ENCODE measurements around the gene AURKB.

Gene AURKB

DNA sequence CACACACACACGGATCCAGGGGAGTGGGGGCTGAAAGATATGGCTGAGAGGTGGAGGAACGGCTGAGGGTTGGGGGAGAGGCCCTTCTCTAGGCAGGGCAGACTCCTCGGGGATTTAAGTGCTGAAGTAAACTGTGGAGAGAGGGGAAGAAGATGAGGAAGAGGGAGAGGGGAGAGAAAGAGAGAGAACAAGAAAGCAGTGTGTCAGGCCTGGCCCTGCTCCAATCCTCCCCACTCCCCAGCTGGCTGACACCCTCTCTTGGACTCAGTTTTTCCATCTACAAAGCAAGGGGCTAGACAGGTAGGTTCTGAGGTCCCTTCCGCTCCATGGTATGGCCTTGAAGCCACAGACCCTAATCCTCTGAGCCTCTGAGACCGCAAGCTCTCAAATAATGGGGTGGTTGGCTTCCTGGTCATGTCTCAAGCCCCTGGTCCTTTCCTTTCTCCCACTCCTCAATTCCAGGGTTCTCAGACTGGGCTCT lies 49.6 kb downstream of the AURKB start:
- no peak for DNase-seq

DNA sequence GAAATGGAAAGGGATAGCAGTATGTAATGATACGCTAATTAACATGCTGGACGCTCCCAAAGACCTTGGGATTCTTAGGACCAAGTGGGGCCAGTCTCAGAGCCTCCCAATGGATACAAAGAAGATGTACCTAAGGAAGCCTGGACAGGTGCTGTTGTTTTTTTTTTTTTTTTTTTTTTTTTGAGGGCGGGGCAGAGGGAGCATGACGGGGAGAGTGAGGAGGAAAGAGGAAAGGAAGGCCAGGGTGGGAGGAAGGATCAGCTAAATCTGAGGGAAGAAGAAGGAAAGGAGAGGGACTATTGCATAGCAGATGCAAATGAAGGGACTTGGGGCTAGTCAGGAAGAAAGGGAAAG lies 50.2 kb downstream of the AURKB start:
- no peak for DNase-seq

DNA sequence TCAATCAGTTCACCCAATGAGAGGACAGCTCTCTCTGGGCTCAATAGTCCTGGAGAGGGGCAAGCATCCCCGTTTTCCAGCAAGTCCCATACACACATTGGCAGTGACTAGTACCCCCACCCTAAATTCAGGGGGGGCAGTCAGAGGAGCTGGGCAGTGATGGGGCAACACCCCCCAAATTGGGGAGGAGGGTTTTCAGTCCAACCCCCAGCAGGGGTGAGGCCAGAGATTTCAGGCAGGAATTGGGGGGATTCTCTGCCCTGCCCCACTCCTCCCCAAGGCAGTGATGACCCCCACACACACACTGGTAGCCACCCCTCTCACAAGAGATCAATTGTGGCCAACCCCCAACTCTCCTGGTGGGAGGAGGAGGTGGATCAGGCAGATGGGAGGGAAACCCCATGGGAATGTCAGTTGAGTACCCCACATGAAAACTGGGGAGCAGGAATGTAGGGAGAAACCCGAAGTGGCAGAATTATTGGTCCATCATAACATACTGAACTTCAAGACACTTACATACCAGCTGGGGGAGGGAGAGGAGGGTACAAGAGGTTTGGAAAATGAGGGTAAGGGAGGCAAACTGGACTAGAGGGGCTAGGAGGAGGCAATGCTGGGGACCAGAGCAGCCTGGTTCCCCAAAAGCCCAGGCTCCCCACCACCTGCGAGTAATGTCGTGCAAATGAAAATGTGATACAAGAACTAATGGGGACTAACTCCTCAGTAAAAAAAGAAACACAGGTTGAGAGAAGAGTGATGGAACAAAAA lies 50.7 kb downstream of the AURKB start:
- DNase-seq, result no peak

DNA sequence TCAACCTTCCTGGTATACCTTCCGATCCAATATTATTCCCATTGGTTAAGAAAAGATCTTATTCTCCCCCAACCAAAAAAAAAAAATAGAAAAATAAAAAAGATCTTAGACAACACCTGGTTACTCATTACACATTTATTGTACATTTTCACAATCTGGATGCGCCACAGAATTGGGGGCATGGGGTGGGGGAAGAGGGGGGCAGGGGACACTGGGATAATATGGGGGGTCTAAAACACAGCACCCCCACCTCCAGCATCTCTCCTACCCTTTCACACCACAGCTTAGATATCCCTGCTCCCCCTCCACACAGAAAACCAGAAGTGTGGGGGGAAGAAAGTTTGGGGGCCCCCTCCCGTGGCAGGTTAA lies 51.4 kb downstream of the AURKB start:
- no peak for DNase-seq

DNA sequence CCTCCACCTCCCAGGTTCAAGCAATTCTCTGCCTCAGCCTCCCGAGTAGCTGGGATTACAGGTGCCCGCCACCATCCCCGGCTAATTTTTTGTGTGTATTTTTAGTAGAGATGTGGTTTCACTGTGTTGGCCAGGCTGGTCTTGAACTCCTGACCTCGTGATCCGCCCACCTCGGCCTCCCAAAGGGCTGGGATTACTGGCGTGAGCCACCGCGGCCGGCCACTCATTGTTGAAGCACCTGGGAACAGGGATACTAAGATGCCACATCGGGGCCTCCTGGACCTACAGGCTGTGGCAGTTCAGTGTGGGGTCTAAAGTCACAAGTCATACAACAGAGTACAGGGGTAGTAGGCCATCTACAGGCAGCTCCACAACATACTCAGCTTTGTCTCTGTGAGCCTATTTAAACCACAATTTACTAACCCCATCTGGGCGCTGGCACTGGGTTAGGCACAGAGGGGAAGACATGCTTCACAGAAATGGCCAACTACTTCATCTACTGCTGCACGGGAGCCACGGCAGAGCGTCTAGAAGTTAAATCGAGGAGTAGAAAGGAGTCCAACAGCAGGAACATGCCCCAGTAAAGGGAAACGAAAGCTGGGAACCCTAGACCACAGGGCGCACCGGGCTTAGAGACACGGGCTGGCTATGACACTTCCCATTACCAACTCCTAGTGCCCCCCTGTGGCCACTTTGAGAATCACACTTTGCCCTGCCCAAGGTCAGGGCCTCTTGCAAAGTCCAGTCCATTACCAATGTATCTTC lies 51.9 kb downstream of the AURKB start:
- peak; percentile 88 for DNase-seq

DNA sequence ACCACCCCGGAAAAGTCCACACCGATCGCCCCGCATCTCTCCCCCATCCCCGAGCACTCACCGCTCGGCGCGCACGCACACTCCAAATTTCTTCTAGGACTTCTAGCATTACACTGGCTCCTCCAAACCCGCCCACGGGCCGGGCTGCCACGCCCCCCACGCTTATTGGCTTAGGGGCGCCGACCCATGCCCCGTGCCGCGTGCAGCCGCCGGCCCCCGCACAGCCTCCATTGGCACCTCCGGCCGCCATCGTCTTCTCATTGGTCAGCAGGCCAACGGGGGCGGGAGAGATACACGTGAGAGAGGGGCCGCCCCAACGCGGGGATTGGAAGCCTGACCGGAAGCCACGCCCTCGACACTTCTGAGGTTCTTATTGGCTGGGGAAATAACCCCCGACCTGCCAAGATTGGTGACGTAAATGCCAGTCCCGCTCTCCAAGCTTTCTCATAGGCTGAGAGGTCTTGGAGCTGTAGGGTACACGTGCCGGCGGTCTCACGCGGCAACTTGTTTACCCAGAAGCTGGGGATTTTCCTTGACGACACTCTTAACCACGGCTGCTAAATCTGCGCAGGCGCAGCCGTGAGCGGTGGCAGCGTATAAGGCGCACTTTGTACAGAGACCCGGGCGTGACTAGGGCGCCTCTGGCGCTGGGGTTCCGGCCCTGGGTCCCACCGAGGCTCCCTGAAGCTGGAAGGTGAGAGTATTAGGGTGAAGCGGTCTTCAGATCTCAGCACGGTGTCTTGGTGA lies 54.0 kb downstream of the AURKB start:
- peak; percentile 100 for DNase-seq

DNA sequence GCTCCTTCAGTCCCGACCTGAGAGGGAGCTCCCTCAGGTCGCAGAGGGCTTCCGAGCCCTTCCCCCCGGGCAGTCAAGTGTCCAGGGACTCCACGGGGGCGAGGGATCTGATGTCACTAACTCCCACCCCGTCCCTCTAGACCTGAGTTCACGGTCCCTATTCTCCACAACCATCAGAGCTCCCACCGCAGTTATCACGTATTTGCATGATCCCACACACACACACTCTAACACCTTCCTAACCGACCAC lies 54.5 kb downstream of the AURKB start:
- DNase-seq, result no peak

DNA sequence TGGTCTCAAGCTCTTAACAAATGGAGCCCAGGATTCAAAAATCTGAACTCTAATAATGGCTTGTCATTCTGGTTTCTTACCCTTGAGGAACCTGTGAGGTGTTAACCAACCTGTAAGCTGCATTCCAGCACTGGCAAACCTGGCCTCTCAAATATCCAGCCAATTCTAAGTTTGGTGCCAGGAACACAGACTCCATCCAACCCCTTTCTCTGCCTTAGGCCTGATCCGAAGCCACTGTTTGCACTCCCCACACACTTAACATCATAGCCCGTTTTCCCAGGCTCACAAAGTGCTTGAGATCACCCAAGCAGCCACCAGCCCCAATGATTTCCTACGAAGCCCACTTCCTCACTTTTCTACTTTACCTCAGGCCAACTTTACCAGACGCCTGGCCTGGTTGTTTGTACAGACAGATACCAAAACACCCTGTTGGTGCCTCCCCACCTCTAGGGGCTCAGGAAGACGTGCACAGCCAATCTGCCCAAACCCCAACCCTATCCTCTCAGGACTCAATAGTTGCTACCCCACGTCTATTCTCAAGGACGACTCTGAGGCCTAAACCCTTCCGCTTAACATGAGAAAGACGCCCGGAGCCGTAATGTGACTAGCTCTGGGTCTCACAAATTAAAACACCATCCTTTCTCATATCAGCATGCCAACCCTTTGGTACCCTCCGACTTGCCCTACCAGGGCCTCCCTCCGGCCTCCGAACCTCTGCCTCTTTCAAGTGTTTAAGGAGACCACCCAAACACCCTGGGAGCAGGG lies 55.0 kb downstream of the AURKB start:
- no peak for DNase-seq

All from CD4-positive, alpha-beta T cell treated with Interleukin-17A for 4 hours (primary cell).